ENCODE measurements around the gene SATB2.

Gene SATB2

DNA sequence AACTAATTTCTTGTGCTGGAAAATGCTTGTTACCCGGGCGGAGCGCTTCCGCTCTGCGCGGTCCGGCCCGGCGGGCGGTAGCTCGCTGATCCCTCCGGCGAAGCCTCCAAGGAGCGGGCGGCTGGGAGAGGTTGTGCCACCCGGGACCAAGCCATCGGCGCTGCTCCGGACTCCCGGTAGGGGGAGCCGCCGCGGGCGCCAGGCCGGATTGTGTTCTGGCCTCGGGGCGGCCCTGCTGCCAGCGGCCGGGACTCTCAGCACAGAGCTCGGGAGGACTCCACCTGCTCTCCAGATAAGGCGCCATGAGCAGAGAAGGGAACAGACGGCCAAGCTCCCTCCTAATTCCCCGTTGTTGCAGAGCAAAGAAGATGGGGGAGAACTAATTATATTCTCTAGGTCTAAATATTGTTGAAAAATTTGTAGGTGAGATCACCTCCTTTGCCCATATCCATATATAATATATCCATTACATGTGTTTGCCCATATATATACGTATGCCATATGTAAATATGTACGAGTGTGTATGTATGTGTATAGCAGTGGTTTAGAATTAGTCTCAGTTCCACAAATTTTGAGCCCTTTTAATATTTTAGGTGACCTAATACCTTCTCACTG lies 13.8 kb upstream of the SATB2 start:
- peak overlapping the region; percentile 69 for H3K4me3 ChIP-seq (ENCODE audit: low read length)
- peaks cover 12% of the 10 kb centered on the region for H3K4me1 ChIP-seq (ENCODE audit: insufficient read depth, low read length)
- H3K9me3 ChIP-seq (ENCODE audit: insufficient read depth, low read depth, low read length) = no peaks in the 10 kb centered on the region
- no peaks in the 10 kb centered on the region for H3K36me3 ChIP-seq (ENCODE audit: insufficient read depth, low read depth, low read length)
- H3K27ac ChIP-seq (ENCODE audit: low read length) = no peak overlapping the region
- H3K9ac ChIP-seq (ENCODE audit: low read depth, low read length) = no peak overlapping the region
- peaks cover 83% of the 10 kb centered on the region for H3K27me3 ChIP-seq (ENCODE audit: insufficient read depth, low read length)

DNA sequence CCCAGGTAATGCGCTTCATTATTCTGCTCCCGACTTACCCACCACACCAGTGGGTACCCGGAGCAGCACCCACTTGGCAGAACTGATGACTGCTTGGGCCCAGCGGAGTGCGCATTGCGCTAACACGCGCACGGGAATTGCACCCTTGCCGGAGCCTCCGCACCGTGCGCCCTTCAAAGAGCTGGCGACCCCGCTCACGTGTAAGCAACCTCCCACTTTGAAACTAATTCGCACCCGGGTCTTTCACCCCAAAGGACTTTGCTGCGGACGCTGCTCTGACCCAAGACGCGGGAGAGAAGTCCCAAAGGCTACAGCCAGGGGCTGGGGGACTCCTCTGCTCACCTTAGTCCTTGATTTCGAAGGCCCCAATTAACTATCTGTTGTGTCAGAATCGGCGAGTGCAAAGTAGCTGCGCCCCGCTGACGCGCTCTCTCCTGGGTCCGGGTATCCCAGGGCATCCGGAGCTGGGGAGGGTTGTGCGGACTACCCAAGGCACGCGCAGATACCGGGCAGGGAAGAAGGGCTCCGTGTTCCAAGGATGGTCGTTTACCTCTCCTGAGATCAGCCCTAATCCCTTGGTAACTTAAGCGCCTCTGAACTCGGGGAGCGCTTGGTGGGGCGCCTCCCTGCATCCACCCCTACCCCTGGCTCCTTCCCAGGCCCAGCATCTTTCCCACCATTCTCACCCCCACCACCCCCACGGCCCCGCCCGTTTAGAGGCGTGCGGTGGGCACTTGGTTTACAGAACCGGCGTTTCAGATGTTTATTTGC lies 13.1 kb upstream of the SATB2 start:
- Histone ChIP-seq H3K9me3 (ENCODE audit: insufficient read depth, low read depth, low read length) (no peaks in the 10 kb centered on the region), H3K4me1 (ENCODE audit: insufficient read depth, low read length) (peaks cover 13% of the 10 kb centered on the region), H3K4me3 (ENCODE audit: low read length) (peak overlapping the region; percentile 69), H3K36me3 (ENCODE audit: insufficient read depth, low read depth, low read length) (no peaks in the 10 kb centered on the region), H3K27me3 (ENCODE audit: insufficient read depth, low read length) (peaks cover 90% of the 10 kb centered on the region), H3K9ac (ENCODE audit: low read depth, low read length) (no peak overlapping the region), H3K27ac (ENCODE audit: low read length) (no peak overlapping the region)

DNA sequence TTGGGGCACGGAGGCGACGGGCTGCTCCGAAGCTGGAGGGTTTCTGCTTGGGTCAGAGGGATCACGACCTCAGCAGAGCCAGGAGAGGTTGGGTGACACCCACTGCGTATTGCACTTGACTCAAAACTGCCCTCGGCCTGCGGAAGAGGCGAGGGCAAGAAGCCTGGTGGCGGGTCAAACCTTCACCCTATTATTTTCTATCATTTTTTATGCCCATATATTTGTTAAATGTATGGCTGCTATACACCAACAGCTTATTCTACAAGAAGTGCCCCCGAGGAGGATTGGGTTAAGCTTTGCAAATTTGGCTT lies 12.6 kb upstream of the SATB2 start:
- Histone ChIP-seq H3K9ac (ENCODE audit: low read depth, low read length) (no peak overlapping the region), H3K9me3 (ENCODE audit: insufficient read depth, low read depth, low read length) (no peaks in the 10 kb centered on the region; the same call in 1 of the 2 replicates), H3K4me3 (ENCODE audit: low read length) (peak overlapping the region; percentile 69; the same call in 1 of the 2 replicates), H3K4me1 (ENCODE audit: insufficient read depth, low read length) (peaks cover 13% of the 10 kb centered on the region), H3K27me3 (ENCODE audit: insufficient read depth, low read length) (peaks cover 95% of the 10 kb centered on the region), H3K27ac (ENCODE audit: low read length) (no peak overlapping the region), H3K36me3 (ENCODE audit: insufficient read depth, low read depth, low read length) (no peaks in the 10 kb centered on the region)

DNA sequence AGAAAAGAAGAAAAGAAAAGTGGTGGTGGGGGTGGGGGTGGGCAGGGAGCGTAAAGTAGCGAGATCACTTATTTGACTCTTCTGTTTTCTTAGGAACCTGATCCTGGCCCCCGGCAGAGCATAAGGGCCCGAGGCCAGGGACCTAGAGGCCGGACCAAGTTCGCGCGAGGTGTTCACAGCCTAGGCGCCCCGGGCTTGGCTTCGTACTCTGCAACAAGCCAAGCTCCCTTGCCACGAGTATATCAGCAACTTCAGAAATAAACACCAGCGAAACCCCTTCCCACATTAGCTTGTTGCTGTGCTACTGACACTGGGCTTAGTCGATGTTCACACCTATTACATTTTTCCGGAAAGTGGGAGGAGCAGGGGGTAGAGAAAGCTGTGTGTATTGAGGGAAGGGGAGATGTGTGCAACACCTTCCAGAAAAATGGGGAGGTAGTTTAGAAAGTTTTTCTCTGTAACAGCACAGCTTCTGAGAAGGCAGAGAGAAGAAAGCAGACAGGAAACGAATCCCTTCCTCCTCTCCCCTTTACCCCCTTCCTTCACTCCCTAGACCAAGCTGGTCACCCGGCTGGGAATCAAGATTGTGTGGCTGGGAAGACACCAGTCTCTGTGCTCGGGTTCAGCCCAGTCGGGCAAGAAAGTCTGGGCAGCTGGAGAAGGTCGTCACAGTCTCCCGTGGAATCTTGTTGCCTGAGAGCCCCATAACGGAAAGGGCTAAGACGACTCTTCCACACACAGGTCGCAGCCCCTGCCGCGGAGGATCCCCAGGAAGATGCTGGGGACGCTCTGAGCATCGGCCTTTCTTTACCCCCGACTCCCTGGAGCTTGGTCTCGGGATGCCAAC lies 12.0 kb upstream of the SATB2 start:
- Histone ChIP-seq H3K27ac (ENCODE audit: low read length) (no peak overlapping the region), H3K9ac (ENCODE audit: low read depth, low read length) (no peak overlapping the region), H3K4me3 (ENCODE audit: low read length) (peak overlapping the region; percentile 68), H3K4me1 (ENCODE audit: insufficient read depth, low read length) (peaks cover 16% of the 10 kb centered on the region), H3K27me3 (ENCODE audit: insufficient read depth, low read length) (peaks cover 99% of the 10 kb centered on the region), H3K36me3 (ENCODE audit: insufficient read depth, low read depth, low read length) (no peaks in the 10 kb centered on the region), H3K9me3 (ENCODE audit: insufficient read depth, low read depth, low read length) (peaks cover 4% of the 10 kb centered on the region; the same call in 1 of the 2 replicates)

DNA sequence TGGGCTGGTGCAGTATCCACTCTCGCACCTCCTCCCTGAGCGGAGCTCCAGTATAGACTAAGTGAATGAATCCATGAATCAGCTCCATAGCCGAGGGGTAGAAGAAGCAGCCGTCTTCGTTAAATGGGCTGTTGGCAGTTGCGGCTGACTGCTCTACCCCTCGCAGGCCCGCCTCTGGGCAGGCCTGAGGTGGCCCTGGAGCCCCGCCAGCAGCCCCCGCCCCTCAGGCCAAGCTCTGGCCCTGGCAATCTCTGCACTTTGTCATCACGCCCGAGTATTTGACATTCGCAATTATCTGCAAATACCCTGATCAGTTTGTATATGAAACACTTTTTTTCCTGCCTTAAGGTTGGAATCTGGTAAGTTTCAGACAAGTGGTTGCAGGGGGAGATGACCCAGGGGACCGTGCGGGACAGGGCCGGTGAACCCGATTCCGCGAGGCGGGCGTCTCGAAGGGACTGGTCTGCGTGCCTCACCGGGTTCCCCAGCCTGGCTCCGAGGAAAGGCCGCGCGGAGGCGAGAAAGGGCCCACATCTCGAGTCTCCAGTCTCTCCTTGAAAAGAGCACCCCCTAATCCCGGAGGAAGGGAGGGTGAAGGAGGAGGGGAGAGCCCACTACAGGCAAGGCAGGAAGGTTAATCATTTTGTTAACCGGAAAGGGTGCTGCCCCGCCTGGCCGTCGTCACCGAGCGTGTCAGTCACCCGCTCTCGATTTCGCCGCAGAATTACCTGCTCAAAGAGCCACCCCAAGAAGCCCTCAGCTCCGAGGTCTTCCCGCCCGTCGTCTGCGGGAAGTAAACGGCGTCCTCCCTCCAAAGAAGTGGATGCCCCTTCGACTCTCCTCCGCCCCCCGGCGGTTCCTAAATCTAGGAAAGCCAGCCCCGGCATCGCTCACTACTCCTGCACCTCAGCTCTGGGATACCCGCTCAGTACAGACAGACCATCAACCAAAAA lies 11.1 kb upstream of the SATB2 start:
- H3K4me3 ChIP-seq (ENCODE audit: low read length) = peak overlapping the region; percentile 68

DNA sequence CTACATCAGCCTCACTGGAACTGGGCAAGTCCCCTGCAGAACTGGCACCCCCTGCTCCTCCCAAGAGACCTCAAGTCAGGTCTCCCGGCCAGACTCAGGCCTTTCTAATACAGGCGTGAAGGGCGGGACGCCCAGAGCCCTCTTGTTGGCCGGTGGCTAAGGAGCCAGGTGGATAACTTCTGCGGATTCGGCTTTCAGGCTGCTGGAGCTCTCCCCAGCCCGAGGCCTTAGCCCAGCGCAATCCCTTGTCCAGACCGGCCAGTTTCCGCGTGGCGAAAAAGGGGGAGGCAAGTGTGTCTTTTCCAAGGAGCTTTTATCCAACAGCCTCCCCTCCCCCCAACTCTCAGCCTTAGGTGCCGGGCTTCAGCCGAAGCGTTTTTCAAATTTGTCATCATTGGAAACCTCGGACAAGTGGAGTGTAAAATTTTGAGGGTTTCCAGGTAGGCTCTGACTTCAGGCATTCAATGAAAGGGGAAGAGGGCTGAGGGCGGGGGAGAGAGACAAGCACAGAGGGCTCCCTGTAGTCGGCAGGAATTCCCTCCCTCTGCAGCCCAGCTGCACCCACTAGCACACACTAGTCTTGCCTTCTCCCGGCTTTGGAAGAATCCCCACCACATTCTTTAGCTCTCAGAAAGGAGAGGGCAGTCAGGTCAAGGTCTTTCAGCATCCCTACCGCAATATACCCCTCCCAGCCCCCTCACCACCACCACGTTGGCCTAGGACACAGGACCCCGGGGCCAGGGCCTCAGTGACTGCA lies 9.5 kb upstream of the SATB2 start:
- Histone ChIP-seq H3K9ac (ENCODE audit: low read depth, low read length) (no peak overlapping the region), H3K9me3 (ENCODE audit: insufficient read depth, low read depth, low read length) (peaks cover 4% of the 10 kb centered on the region; the same call in 1 of the 2 replicates), H3K36me3 (ENCODE audit: insufficient read depth, low read depth, low read length) (no peaks in the 10 kb centered on the region), H3K27ac (ENCODE audit: low read length) (no peak overlapping the region), H3K4me1 (ENCODE audit: insufficient read depth, low read length) (peaks cover 17% of the 10 kb centered on the region), H3K4me3 (ENCODE audit: low read length) (peak overlapping the region; percentile 61), H3K27me3 (ENCODE audit: insufficient read depth, low read length) (peaks cover 100% of the 10 kb centered on the region)

More for the DNA sequence above, 11.1 kb upstream of the SATB2 start:
- Histone ChIP-seq H3K9ac (ENCODE audit: low read depth, low read length) (0 out of 2 replicates have a peak overlapping the region, but pooled peaks have one; percentile 15), H3K27ac (ENCODE audit: low read length) (no peak overlapping the region), H3K9me3 (ENCODE audit: insufficient read depth, low read depth, low read length) (peaks cover 4% of the 10 kb centered on the region; the same call in 1 of the 2 replicates), H3K36me3 (ENCODE audit: insufficient read depth, low read depth, low read length) (no peaks in the 10 kb centered on the region), H3K4me1 (ENCODE audit: insufficient read depth, low read length) (peaks cover 17% of the 10 kb centered on the region), H3K27me3 (ENCODE audit: insufficient read depth, low read length) (peaks cover 99% of the 10 kb centered on the region)

DNA sequence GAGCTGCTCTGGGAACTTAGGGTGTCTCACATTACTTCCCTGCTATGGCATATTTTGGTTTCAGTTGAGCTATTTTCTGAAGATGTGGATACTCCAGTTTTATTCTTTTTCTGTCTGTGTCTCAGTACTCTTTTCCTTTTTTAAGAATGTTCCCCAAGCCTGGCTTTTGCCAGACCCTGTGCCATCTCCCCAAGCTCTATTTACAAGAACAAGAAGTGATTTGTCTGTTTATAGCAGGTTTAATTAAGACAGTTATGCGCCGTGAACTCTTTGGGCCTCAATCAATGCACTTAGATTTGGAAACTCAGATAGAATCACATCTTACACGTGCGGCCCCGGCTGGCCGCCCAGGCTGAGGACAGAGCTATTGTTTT lies 8.9 kb upstream of the SATB2 start:
- Histone ChIP-seq H3K27me3 (ENCODE audit: insufficient read depth, low read length) (peaks cover 100% of the 10 kb centered on the region), H3K27ac (ENCODE audit: low read length) (no peak overlapping the region), H3K9ac (ENCODE audit: low read depth, low read length) (no peak overlapping the region), H3K4me1 (ENCODE audit: insufficient read depth, low read length) (peaks cover 17% of the 10 kb centered on the region), H3K36me3 (ENCODE audit: insufficient read depth, low read depth, low read length) (no peaks in the 10 kb centered on the region), H3K4me3 (ENCODE audit: low read length) (peak overlapping the region; percentile 61), H3K9me3 (ENCODE audit: insufficient read depth, low read depth, low read length) (peaks cover 4% of the 10 kb centered on the region; the same call in 1 of the 2 replicates)

DNA sequence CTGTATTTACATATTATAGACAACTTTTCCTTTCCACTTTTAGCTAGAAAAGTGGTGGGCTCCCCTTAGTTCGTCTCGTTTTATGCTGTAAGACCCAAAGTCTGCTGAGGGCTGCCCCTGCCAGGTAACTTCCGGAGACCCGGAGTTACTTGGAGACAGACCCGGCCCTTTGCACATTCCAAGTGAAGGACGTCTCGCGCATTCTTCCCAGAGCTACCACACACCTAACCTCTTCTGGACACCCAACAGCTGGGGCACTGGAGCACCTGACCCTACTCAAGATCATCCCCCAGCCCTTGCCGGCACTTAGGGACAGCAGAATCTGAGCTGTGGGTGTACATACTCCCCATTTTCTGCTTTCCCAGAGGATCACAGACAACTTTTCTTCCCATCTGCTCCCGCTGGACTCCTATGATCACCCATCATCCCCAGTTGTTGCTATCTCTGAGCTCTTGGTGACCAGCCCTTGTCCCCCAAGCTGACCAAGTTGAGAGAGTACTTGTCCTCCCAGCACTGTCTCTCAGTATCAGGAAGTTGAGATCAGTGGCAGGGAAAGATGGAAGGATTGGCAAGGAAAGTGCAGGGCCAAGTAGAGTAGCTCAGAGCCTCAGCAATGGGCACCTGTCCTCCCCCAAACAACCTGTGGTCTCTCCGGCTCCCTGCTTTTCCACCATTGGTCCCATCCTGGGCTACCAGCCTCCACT lies 8.4 kb upstream of the SATB2 start:
- Histone ChIP-seq H3K4me3 (ENCODE audit: low read length) (0 out of 2 replicates have a peak overlapping the region, but pooled peaks have one; percentile 61), H3K27me3 (ENCODE audit: insufficient read depth, low read length) (peaks cover 100% of the 10 kb centered on the region), H3K27ac (ENCODE audit: low read length) (no peak overlapping the region)

DNA sequence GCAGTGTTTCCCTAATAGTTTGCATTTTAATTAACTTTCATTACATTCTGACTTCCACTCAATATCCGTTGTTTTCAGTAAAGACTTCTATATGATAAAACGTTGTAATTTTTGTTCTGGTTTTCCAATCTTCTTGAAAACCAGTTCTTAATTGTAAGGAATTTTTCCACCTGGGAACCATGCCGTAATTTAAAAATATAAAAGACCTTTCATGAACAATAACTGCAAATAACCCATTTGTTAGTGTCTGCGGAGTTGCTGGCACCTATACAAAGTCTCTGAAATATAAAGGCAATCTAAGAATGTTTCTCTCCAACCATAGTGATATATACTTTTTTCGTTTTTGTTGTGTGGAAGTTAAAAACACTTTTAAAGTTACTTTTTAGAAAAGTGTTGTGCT lies 7.7 kb upstream of the SATB2 start:
- peaks cover 17% of the 10 kb centered on the region for H3K4me1 ChIP-seq (ENCODE audit: insufficient read depth, low read length)
- H3K27me3 ChIP-seq (ENCODE audit: insufficient read depth, low read length) = peaks cover 100% of the 10 kb centered on the region

More for the DNA sequence above, 8.4 kb upstream of the SATB2 start:
- H3K9me3 ChIP-seq (ENCODE audit: insufficient read depth, low read depth, low read length) = peaks cover 4% of the 10 kb centered on the region; the same call in 1 of the 2 replicates
- H3K4me1 ChIP-seq (ENCODE audit: insufficient read depth, low read length) = peaks cover 17% of the 10 kb centered on the region
- H3K9ac ChIP-seq (ENCODE audit: low read depth, low read length) = no peak overlapping the region
- H3K36me3 ChIP-seq (ENCODE audit: insufficient read depth, low read depth, low read length) = no peaks in the 10 kb centered on the region

More for the DNA sequence above, 7.7 kb upstream of the SATB2 start:
- H3K27ac ChIP-seq (ENCODE audit: low read length) = no peak overlapping the region
- H3K9me3 ChIP-seq (ENCODE audit: insufficient read depth, low read depth, low read length) = peaks cover 4% of the 10 kb centered on the region; the same call in 1 of the 2 replicates
- no peaks in the 10 kb centered on the region for H3K36me3 ChIP-seq (ENCODE audit: insufficient read depth, low read depth, low read length)
- no peak overlapping the region for H3K4me3 ChIP-seq (ENCODE audit: low read length)
- no peak overlapping the region for H3K9ac ChIP-seq (ENCODE audit: low read depth, low read length)
